Measurements from ENCODE around the gene UBE2J1. TPM values are rescaled to one million over a fixed set of nuclear protein-coding genes. Genes with fewer than 3 reads are reported as not detected.

The UBE2J1 gene
- total and polyA plus RNA-seq, 8 donors: 33.5 to 62.2 (median 52.7) TPM

DNA sequence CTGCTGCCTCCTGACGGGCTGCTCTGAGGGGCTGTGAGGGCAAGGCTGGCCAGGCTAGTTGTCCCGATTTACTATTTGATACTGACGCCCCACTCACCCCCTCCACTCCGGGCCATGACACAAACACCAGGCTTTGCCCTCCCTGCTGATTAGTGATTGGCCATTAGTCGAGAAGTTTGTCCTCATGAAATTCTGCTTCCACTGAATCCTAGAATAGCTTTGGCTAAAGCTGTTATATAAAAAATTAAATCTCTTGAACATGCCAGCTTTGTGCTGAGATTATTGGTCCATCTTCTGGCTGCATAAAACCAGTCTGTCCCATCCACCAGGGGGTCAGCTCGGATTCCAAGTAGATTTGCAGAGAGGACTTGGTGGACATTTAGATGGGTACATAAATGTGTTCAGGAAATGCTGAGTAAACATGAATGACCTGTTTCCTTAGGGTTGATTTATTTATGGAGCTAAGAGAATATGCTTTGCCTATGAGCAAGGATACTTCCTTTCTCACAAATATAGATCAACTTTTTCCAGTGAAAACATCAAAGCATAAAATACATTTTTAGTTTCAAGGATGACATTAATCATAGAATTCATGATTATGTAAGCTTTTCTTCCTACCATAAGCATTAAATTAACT lies 37.2 kb downstream of the UBE2J1 start, which contains the start of gene GABRR2:
Gene GABRR2 (minus strand): TSS at position 51 of the 637 bp plus-strand sequence. CDS start 134 bp downstream, outside the sequence.
- H3K4me1 ChIP-seq: peaks cover 15 to 28% of the 10 kb centered on the region in 2 donors
- H3K36me3 ChIP-seq: peaks cover 0 to 7% of the 10 kb centered on the region in 2 donors
- ATAC-seq (no peak), DNase-seq (no peak)
- TF ChIP-seq, protein P1, sequence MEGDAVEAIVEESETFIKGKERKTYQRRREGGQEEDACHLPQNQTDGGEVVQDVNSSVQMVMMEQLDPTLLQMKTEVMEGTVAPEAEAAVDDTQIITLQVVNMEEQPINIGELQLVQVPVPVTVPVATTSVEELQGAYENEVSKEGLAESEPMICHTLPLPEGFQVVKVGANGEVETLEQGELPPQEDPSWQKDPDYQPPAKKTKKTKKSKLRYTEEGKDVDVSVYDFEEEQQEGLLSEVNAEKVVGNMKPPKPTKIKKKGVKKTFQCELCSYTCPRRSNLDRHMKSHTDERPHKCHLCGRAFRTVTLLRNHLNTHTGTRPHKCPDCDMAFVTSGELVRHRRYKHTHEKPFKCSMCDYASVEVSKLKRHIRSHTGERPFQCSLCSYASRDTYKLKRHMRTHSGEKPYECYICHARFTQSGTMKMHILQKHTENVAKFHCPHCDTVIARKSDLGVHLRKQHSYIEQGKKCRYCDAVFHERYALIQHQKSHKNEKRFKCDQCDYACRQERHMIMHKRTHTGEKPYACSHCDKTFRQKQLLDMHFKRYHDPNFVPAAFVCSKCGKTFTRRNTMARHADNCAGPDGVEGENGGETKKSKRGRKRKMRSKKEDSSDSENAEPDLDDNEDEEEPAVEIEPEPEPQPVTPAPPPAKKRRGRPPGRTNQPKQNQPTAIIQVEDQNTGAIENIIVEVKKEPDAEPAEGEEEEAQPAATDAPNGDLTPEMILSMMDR (IDR thresholded peaks at IDR 0.05): no peak
- H3K27ac ChIP-seq: no peak within 1 kb of the TSS
- no peak within 1 kb of the TSS for H3K4me3 ChIP-seq
- intact Hi-C loops (cut with DNase I): loop anchor here in 1 of 2 donors (10.0 kb wide), 1 partner anchor 49 kb away; no protein-coding TSS in a partner anchor
- H3K27me3 ChIP-seq: no peaks in the 10 kb centered on the region
- no peaks in the 10 kb centered on the region for H3K9me3 ChIP-seq

DNA sequence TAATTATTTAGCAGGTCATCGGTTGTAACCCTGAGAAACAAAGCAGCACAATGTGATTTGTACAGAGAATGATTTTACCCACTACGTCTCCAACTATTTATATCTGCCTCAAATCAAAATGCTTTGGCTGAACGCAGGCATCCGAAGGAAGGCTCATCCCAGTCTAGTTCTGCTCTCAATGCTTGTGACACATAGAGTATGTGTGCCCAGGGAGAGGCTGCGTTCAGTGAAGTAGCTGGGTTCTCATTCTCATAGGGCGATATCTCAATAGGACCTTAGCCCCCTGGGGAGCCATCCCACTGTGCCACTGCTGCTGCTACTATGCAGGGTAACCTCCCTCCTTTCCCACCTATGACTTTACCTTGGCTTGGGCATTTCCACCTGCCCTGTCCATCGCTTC lies 37.8 kb downstream of the UBE2J1 start:
- Histone ChIP-seq H3K27me3 (no peaks in the 10 kb centered on the region), H3K36me3 (peaks cover 0 to 7% of the 10 kb centered on the region in 2 donors), H3K27ac (no peak overlapping the region), H3K9me3 (no peaks in the 10 kb centered on the region), H3K4me3 (no peak overlapping the region), H3K4me1 (peaks cover 15 to 28% of the 10 kb centered on the region in 2 donors)
- DNase-seq: no peak
- TF ChIP-seq, protein P1 (IDR thresholded peaks at IDR 0.05): no peak
- intact Hi-C loops (cut with DNase I): loop anchor here in 1 of 2 donors (10.0 kb wide), 1 partner anchor 50 kb away; no protein-coding TSS in a partner anchor
- no peak for ATAC-seq

- Histone ChIP-seq H3K27me3 (no peaks in the 10 kb centered on the region), H3K9me3 (no peaks in the 10 kb centered on the region), H3K27ac (peak overlapping the region; percentile 6 to 34), H3K36me3 (peaks cover 0 to 7% of the 10 kb centered on the region in 2 donors), H3K4me3 (no peak overlapping the region), H3K4me1 (peaks cover 15 to 40% of the 10 kb centered on the region in 2 donors)
- ATAC-seq: peak; percentile 60
- DNase-seq: peak in 2 of 4 donors; percentile 32 to 57
- TF ChIP-seq, protein P1 (IDR thresholded peaks at IDR 0.05): no peak
- intact Hi-C loops (cut with DNase I): loop anchor here in 1 of 2 donors (10.0 kb wide), 1 partner anchor 52 kb away; no protein-coding TSS in a partner anchor
Observed at GRCh38 chr6:89313006-89313405, 39.5 kb downstream of the UBE2J1 start.

DNA sequence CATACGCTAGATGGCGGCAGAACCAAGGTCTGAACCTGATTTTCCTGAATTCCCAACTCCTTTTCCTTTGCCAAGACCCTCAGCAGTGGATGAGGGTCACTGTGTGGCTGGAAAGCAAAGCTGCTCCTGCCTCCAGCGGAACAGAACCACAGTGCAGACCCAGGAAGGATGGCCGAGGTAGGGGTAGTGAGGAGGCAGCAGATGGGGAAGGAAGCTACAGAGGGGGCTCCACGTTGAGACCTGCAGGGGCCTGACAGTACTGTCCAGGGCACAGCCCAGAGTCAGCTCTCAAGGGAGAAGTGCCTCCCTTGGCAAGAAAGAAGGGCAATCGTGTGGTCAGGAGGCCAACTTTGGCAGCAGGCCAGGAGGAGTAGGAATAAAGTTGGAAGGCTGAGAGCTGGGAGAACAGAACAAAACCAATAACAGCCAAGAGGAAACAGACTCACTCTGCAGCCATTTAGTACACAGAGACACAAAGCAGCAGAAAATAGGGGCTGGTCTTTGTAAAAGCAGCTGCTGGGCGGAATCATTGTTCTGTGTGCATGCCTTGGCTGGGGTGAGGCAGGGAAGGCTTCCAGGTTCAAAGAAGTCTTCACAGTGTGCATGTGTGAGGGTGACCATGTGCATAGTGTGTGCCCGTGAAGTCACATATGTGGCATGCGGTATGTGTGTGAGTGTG lies 40.5 kb downstream of the UBE2J1 start:
- ATAC-seq (peak; percentile 83), DNase-seq (peak in 3 of 4 donors; percentile 67 to 83 (median 79))
- Histone ChIP-seq H3K36me3 (peaks cover 0 to 7% of the 10 kb centered on the region in 2 donors), H3K4me1 (peaks cover 15 to 40% of the 10 kb centered on the region in 2 donors), H3K27ac (peak overlapping the region; percentile 34 to 39), H3K9me3 (no peaks in the 10 kb centered on the region), H3K27me3 (no peaks in the 10 kb centered on the region), H3K4me3 (no peak overlapping the region)
- TF ChIP-seq, protein P1 (IDR thresholded peaks at IDR 0.05): peak; percentile 20
- intact Hi-C loops (cut with DNase I): loop anchor here in 1 of 2 donors (10.0 kb wide), 1 partner anchor 53 kb away; no protein-coding TSS in a partner anchor

DNA sequence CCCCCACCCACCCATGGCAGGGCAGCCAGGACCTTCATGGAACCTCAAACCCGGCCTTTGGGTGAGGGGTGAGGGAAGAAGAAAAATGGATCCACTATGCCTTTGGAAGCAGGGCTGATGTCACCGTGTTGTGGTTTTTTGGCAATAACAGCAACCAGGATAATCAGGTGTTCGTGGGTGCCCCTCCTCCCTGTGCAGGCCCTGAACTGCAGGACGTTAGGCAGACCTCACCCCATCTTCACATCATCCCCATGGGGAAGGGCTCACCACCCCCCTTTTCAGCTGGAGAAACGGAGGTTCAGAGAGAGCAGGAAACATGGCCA lies 41.0 kb downstream of the UBE2J1 start:
- peak overlapping the region in 1 of 2 donors; percentile 39 for H3K27ac ChIP-seq
- DNase-seq: no peak
- TF ChIP-seq, protein P1 (IDR thresholded peaks at IDR 0.05): no peak
- peaks cover 15 to 40% of the 10 kb centered on the region in 2 donors for H3K4me1 ChIP-seq
- no peak for ATAC-seq
- H3K9me3 ChIP-seq: no peaks in the 10 kb centered on the region
- H3K27me3 ChIP-seq: no peaks in the 10 kb centered on the region
- intact Hi-C loops (cut with DNase I): loop anchor here in 1 of 2 donors (10.0 kb wide), 1 partner anchor 53 kb away; no protein-coding TSS in a partner anchor
- H3K4me3 ChIP-seq: no peak overlapping the region
- H3K36me3 ChIP-seq: peaks cover 0 to 7% of the 10 kb centered on the region in 2 donors
